ENCODE measurements around the gene MAK.
"Not testable (repeated sequence)": the region's sequence is repeated elsewhere in the genome, so short reads cannot be mapped to it uniquely, and the experiment has no call there.

MAK gene

GRCh38 chr6:10880366-10880765 lies 42.0 kb upstream of the MAK start:
- TF ChIP-seq CTCF (IDR thresholded peaks at IDR 0.05; ENCODE audit: insufficient read depth, missing control alignments): no peak
- no peak for FAIRE-seq
- DNase-seq (ENCODE audit: insufficient read length, low spot score): no peak

DNA sequence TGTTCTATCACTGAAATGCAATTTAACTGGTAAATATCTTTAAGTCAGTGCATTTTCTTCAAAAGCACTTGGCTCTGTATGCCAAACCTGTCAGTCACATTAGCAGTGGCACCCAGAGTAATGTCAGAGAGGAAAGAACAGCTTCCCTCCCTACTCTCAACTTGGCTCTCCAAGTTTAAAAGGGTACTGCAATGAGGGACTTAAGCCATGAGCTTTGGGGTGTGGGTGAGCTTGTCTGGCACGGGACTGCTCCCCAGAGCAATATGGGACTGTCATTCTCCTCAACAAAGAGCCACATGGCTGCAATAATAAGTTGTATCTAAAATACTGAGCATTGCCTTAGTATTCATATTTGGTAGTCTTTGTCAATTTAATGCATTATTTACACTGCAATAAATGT lies 39.5 kb upstream of the MAK start:
- no peak for TF ChIP-seq CTCF (IDR thresholded peaks at IDR 0.05; ENCODE audit: insufficient read depth, missing control alignments)
- DNase-seq (ENCODE audit: insufficient read length, low spot score) (no peak), FAIRE-seq (no peak)

- FAIRE-seq: no peak
- TF ChIP-seq CTCF (IDR thresholded peaks at IDR 0.05; ENCODE audit: insufficient read depth, missing control alignments): no peak
- no peak for DNase-seq (ENCODE audit: insufficient read length, low spot score)
Measured at GRCh38 chr6:10877012-10877411, 38.7 kb upstream of the MAK start.

GRCh38 chr6:10875026-10875425 lies 36.7 kb upstream of the MAK start:
- TF ChIP-seq CTCF (IDR thresholded peaks at IDR 0.05; ENCODE audit: insufficient read depth, missing control alignments): no peak
- no peak for DNase-seq (ENCODE audit: insufficient read length, low spot score)
- FAIRE-seq: no peak

- DNase-seq (ENCODE audit: insufficient read length, low spot score) (no peak), FAIRE-seq (no peak)
- no peak for TF ChIP-seq CTCF (IDR thresholded peaks at IDR 0.05; ENCODE audit: insufficient read depth, missing control alignments)
Measured at GRCh38 chr6:10874207-10874606, 35.9 kb upstream of the MAK start.

DNA sequence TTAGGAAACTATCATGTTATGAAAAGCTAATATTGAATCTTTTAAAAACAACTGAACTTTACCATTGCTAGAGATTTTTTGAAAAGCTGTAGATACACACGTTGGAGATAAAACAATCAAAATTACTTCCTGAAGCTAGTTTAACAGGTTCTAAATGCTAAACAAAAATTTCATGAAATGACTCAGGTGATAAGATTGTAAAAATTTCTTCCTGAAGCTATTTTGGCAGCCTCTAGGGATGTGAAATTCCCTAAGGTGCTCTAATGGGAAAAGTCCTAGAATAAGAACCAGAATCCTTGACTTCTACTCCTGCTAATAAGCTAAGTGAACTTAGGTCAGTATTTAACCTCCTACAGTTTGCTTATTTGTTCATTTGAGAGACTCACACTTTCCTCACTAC lies 35.0 kb upstream of the MAK start:
- no peak for FAIRE-seq
- no peak for TF ChIP-seq CTCF (IDR thresholded peaks at IDR 0.05; ENCODE audit: insufficient read depth, missing control alignments)
- no peak for DNase-seq (ENCODE audit: insufficient read length, low spot score)

DNA sequence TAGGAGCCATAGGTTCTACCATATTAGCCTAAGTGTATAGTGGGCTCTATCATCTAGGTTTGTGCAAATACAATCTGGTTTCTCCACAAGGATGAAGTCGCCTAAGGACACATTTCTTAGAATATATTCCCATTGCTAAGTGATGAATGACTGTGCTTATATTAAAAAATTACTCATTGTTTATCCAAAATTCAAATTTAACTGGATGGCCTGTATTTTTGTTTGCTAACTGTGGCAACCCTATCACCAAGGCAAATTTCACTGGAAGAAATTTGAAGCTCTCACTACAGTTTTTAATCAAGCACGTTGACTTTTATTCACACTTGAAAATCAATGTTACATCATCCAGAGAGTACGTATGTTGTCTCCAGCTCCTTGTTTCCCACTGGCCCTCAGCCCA lies 29.6 kb upstream of the MAK start:
- FAIRE-seq: no peak
- no peak for DNase-seq (ENCODE audit: insufficient read length, low spot score)
- no peak for TF ChIP-seq CTCF (IDR thresholded peaks at IDR 0.05; ENCODE audit: insufficient read depth, missing control alignments)

GRCh38 chr6:10866709-10867108 lies 28.4 kb upstream of the MAK start:
- not testable (repeated sequence) for FAIRE-seq; DNase-seq (ENCODE audit: insufficient read length, low spot score)

DNA sequence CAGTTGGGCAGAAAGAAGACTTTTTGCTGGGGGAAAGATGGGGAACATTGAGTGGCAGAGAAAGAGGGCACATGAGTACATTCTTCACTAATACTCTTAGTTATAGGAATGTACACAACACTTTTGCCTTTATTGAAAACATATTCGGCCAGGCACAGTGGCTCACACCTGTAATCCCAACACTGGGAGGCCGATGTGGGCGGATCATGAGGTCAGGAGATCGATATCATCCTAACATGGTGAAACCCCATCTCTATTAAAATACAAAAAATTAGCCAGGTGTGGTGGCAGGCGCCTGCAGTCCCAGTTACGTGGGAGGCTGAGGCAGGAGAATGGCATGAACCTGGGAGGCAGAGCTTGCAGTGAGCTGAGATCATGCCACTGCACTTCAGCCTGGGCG lies 24.7 kb upstream of the MAK start:
- FAIRE-seq; DNase-seq (ENCODE audit: insufficient read length, low spot score): not testable (repeated sequence)
